DMS53 (cell line): Measurements from ENCODE around the gene MPO.

Experiments used
- DNase-seq: peaks from one replicate; lab custom pipeline; 2025; lab: John Stamatoyannopoulos, UW

MPO gene

DNA sequence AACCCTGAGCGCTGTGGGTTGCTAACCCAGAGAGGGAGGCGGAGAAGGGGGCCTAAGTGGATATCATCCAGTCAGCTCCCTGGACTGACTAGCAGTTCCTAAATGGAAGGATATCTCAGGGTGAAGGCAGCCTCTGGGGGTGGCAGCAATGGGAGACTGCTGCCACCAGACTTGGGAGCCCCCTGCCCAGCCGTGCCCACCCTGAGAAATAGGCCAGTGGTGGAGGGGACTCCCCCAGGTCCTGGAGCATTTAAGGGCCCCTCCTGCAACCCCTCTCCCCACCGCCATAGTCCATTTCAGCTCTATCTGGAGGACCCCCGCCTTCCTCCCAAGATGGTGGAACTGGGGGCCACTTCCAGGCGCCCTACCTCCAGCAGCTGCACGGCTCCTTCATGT is 39.4 kb upstream of the MPO start:
- no peak for DNase-seq

GRCh38 chr17:58319173-58320162 is 38.7 kb upstream of the MPO start:
- DNase-seq, result no peak

DNA sequence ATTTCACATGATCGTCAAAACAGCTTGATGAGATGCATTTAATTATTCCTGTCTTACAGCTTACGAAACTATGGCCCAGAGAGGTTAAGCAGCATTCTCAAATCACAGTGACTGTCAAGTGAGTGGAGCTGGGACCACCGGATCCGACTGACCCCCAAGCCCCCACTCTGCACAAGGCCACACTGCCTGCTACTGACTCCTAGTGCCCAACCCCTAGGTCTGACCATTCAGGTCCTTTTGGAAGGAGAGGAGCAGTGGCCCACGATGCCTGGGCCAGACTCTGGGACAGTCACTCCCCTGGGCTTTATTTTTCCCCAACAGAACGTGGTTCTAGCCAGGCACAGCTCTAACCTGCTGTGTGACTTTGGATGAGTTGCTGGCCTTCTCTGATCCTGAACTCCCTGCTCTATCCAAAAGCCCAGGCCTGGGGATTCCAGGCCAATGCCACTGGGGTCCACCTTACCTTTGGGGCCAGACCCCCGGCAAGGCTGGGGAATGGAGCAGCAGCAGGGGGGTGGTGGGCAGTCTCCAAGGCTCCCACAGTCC is 38.0 kb upstream of the MPO start:
- DNase-seq, result no peak

- no peak for DNase-seq
Observed at GRCh38 chr17:58318065-58318481, 37.3 kb upstream of the MPO start.

DNA sequence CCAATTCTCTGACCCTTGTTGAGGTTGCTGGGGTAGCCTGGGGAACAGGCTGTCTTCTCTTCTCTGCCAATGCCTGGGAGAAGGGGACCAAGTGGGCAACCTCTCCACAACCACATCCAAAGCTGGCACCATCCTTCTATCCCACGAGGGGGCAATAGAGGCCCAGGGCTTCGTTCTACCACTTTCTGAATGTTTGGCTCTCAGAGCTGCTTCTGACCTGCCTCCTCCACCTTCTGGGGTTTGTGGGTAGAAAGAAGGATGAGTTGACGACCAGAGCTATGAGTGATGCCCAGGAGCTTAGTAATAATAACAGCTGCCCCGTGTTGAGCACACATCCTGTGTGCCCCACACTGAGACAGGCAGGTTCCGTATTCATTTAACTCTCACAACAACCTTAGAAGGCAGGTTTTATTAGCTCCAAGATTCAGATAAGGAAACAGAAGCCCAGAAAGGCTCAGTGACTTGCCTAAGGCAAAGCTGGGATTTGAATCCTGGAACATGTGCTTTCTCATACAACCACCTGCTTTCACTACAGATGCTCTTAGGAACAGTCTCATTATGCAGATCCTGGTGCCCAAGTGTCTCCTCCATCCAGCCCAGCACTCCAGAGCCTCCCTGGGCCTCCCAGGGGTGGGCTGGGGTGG is 36.8 kb upstream of the MPO start:
- peak; percentile 81 for DNase-seq

- no peak for DNase-seq
Observed at GRCh38 chr17:58316260-58316960, 35.7 kb upstream of the MPO start.

- DNase-seq, result no peak
Observed at GRCh38 chr17:58315750-58316149, 35.0 kb upstream of the MPO start.

GRCh38 chr17:58315281-58315711 is 34.6 kb upstream of the MPO start:
- DNase-seq, result no peak

DNA sequence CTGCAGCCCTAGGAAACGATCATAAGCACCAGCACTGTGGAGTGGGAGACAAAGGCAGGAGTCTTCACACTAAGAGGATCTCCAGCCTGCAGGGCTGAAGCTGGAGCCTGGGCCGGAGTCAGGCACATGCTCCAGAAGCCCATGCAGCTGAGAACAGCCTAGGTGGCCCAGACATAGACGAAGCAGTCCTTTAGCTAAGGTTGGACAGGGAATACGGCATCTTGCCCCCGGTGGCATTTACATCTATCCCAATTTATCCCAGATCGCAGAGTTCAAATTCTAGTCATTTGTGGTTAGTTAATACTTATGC is 33.9 kb upstream of the MPO start:
- no peak for DNase-seq

- DNase-seq, result peak; percentile 54
Observed at GRCh38 chr17:58313815-58314705, 33.3 kb upstream of the MPO start.

- DNase-seq, result no peak
Observed at GRCh38 chr17:58312829-58313228, 32.1 kb upstream of the MPO start.

DNA sequence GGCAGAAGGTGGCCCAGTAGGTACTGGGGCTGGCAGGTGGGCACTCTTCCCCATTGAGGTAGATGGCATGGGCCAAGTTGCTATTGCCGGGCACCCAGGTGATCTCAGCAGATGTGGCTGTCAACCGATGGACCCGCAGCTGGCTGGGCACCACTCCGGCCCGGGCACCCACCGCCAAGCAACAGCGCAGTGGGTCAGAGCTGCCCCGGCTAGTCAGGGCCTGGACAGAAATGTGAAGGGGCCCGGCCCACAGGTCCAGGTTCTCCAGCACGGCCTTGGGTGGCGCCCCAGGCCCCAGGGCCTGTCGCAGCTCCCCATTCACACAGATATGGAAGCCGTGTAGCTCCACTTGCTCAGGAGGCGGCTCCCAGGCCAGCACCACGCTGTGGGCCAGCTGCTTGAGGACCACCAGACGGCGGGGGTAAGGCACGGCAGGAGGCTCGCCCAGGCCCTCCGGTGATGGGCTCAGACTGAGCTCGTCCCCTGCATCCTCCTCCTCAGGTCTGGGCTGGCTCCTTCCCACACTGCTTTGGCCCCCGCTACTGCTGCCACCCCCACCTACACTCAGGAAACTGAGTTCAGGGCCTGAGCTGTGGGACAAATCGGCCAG is 31.4 kb upstream of the MPO start:
- DNase-seq, result no peak

DNA sequence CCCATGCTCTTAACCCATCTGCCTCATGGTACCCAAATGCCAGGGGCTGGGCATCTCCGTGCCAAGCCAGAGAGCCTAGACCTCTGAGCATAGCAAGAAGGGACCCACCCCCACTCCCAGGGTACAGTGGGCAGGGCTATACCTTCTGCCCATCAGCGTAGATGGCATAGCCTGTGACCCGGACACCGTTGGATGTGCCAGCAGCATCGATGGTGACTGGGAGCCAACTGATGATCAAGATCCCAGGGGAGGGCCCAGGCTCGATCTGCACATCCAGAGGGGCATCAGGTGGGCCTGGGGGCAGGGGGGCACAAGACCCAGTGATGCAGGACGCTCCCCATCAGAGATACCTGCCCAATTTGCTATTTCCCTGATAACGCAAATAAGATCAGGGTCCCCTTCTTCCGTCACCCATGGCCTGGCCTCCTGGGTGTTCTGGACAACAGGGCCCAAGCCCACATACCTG is 30.7 kb upstream of the MPO start:
- DNase-seq, result no peak

DNA sequence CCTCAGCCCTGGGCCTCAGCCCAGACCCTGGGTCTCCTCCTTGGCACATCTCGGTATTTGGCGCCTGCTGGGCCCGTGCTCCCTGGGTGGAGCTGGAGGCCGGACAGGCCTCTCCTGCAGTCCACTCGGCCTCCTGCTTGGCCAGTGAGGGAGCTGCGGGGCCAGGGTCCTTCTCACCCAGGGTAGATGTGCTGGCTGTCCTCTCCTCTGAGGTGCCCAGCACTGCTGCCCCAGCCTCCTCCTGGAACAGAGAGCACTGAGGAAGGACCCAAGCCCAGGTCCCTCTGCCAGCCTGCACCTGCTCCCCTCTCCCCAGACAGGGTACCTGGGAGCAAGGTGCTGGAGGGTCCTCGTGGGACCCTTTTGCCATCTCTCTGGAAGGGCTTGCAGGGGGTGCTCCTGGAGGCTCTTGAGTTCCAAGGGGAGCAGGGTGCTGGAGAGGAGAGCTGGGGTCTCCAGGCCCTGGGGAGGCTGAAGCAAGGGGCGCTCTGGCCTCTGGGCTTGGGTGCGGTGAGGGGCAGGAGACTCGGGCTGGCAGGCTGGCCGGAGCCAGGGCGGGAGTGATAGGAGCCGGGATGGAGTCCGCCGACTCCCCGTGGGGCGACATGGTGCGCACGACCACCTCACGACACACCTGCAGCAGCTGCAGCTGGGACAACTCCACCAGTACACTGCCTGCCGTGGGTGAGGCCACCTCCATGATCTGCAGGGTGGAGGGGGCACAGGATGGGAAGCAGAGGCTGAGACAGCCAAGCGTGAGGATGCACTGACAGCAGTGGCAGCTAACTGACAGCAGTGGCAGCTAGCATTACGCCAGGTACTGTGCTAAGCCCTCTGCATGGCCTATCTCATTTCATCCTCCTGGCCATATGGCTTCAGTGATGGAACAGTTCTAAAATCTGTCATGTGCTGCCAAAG is 30.0 kb upstream of the MPO start:
- no peak for DNase-seq

GRCh38 chr17:58309918-58310259 is 29.2 kb upstream of the MPO start:
- DNase-seq, result no peak

- DNase-seq, result no peak
Observed at GRCh38 chr17:58308985-58309917, 28.5 kb upstream of the MPO start.

DNA sequence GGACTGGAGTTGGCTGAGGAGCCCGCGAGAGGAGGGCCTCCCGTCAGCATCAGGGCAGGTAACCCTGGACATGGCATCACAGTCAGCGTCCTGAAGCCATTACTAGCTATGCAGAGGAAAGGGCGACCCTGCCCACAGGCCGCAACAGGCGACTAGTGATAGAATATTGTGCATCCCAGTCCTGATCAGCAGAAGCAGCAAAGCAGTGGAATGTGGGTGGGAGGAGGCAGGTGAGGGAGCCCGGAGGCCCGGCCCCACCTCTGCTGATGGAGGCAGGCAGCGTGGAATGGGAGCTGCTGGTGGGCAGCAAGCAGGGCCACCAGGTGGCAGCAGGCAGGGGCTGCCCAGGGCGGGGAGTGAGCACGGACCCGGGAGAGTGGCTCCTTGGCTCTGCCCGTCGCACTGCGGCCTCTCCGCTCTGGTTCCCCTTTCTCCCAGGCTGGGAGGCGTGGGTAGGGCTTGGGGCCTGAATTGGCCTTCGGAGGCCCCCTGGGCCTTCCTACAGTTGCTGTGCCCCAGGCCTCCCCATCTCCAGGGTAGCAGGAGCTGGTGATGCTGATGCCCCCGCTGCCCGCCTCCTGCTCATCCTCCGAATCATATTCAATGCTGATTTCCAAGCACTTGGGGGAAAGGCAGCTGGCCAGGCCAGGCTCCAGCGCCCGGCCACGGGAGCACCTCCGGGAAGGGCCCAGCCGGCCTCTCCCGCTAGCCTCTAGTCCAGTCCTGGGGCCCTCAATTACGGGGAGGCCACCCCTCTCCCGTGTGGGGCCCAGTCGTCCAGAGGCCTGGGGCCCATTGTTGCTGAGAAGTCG is 27.6 kb upstream of the MPO start:
- peak; percentile 31 for DNase-seq
